HPDE6-E6E7 (cell line): ENCODE data around the gene KRT77.
"Not testable (repeated sequence)": the region's sequence is repeated elsewhere in the genome, so short reads cannot be mapped to it uniquely, and the experiment has no call there.

Experiments used
- DNase-seq: peaks from one replicate; pipeline ENCODE4 v3.0.0; 2011; ENCODE audit warnings: missing footprints; ENCODE audit errors: extremely low spot score

KRT77 gene

DNA sequence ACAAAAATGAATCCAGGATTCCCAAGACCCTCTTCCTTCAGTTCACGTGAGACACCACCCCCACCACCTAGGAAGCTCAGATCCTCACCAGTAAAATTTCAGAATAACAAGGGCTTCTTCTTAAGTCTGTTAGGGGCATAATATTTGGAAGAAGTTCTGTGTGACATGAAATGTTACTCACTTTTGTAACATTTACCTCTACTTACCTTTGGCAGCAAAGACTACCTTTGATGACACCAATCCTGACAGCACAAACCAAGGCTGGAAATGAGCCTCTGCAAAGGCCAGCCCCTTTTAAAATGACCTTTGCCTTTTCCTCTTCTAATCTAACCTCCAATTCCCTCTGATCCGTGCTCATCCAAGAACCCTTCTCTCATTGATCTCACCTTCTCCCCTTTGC, 19.4 kb upstream of the KRT77 start:
- DNase-seq, result no peak

DNA sequence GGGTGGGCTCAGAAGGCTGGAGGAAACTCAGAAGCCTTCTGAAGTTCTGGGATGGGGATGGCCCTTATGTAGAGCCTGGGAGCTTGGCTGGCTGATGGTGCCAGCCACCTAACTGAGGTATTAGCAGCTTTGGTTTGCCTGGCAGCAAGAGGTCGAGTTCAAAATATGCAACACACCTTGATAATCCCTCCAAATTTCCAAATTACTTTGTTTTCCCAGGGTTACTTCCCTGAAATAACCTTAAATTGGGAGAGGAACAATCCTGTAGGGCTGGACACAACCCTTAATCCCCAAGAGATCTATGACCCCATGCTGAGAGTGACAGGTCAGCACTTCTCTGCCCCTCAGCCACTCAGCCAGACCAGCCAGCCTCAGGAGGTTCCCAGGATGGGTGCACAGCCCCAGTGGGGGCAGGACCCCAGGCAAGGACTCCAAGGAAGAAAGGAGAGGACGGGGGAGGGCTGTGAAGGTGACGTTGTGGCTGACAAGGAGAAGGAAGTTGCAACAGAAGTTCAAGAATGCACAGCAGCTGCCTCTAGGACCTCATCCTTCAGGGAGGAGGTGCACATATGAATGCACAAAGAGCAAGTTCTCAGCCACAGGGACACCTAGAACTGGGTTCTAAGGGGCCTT, 18.6 kb upstream of the KRT77 start:
- DNase-seq, result no peak

DNA sequence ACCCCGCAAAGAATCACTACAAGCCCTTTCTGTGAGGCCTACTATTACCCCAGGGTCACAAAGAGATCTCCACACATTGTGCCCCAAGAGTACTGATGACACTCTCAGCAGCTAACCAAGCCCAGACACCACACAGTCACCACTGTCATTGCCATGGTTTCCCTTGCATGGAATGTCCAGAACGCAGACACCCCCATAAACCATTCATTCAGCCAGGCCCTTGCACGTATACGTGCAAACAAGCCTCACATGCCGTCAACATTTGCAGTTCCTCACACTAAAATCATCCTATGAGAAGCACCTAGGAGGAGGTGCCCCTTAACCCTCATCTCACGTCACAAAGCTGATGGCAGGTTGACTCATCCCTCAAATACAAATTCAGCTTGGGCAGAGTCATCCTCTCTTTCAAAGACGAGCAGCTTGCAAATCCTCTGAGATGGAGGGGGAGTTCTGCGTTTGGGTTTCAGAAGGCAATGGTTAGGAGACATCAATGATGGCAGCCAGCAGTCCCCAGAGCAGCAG, 17.1 kb upstream of the KRT77 start:
- DNase-seq, result no peak

DNA sequence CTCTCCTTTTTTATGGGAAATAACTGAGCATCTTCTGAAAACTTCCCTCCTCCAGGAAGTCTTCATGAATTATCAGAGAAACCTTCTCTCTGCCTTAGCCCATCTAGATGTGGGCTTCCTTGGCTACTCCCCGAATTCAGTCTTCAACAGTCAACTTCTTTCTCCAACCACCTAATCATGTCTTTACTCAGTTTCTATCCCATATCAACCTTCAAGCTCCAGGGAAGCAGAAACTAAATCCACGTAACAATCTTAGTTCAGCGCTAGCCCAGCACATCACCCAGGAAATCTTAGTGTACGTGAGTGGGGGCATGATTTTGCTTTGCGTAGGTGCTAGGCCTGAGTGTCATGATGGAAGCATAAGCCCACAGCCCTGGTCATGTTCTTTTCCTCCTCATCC, 12.7 kb upstream of the KRT77 start:
- DNase-seq, result no peak

DNA sequence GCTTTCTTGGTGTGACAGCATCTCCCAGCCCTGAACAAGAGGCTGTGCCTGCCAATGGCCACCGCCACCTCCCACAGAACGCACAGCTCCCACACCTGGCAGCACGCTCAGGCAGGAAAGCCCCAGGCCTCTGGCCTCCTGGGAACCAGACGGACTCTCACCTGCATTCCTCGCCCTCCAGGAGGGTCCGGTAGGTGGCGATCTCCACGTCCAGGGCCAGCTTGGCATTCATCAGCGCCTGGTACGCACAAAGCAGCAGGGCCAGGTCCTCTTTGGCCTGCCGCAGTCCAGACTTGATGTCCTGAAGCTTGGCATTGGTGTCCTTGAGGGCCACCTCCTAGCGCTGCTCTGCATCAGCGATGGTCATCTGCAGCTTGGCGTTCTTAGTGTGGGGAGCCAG, 12.1 kb upstream of the KRT77 start:
- no peak for DNase-seq

DNA sequence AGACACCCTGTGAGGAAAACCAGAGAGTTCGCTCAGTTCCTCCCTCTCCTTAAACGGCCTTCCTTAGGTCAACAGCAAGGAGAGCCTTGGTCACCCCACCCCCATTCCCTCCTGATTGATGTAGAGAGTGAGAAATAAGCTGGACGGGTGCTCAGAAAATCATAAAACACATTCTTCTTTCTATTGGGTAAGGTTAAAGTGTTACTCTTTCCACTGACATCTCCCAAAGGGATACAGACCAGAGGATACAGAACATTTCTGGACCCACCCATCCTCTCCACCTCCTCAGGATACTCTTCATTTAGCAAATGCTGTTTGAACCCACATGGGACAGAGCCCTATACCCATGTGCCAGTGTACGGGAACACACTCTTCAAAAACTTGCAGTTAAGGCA, 11.6 kb upstream of the KRT77 start:
- DNase-seq, result no peak

DNA sequence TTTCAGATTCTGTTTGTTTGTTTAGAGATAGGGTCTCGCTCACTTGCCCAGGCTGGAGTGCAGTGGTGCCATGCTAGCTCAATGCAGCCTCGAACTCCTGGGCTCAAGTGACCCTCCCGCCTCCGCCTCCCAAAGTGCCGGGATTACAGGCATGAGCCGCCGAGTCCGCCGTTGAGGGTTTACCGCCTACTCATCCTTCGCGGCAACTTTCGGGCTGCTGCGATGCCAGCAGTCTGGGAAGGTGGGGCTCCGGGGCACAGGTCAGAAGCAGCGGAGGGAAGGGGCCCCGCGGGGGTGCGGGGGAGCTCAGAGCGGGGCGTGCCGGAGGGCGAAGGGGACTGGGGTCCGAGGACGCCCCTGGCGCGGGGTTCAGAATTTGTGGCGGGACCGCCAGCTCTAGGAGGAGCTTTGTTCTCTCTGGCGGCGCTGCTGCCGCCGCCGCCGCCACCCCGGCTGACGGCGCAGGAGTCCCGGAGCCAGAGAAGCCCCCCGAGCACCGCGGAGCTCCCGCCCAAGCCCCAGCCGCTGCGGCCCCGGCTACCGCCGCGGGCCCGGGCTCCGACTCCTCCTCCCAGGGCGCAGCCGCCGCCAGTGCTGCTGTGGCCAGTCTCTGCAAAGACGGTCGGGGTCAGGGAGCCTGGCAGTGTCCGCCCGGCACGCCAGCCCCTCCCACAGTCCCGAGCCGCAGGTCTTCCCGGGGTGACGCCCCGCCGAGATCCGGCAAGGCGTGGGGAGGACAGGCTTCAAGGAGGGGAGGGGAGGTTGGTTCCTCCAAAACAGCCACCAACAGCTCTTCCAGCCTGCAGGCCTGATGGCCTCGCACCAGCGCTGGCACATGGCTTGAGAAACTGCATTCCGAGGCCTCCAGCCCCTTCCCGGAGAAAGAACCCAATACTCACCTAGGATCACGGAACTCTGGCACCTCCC, 10.9 kb upstream of the KRT77 start:
- no peak for DNase-seq

DNA sequence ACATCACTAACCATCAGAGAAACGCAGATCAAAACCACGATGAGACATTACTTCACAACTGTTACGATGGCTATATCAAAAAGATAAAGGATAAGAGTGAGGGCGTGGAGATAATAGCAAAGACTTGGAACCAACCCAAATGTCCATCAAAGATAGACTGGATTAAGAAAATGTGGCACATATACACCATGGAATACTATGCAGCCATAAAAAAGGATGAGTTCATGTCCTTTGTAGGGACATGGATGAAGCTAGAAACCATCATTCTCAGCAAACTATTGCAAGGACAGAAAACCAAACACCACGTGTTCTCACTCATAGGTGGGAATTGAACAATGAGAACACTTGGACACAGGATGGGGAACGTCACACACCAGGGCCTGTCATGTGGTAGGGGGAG, 8.8 kb upstream of the KRT77 start:
- not testable (repeated sequence) for DNase-seq

DNA sequence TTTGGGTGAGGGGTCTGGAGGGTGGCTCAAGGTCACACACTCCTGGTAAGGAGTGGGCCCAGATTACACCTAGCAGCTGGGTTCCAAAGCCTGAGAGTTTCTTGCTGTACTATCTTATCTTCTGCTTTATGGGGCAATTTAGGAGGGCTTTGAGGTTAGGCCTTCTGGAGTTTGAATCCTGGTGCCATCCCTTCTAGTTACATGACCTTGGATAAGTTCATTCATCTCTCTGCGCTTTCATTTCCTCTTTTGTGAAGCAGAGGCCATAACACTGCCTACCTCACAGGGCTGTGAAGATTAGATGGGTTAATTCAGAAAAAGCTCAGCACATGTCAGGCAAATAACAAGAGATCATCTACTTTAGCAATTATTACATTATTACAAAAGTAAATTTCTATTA, 7.4 kb upstream of the KRT77 start:
- DNase-seq, result no peak

DNA sequence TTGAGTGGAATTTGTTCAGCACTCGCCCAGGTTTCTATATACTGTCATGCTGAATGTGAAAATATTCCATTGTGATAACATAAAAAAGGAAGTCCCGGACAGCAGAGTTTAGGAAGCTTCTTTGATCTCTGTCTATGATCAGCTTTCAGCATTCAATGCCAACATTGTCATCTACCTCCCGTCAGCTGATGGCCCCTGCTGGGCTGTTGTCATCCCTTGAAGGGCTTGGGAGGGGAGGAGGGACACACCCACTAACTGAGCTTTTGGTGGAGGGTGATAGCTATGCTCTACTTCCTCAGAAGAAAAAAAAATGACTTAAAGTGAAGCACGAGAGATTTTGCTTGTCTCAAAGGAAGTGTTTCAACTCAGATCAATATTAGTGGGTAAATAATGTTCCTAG, 4.7 kb upstream of the KRT77 start:
- DNase-seq, result no peak

DNA sequence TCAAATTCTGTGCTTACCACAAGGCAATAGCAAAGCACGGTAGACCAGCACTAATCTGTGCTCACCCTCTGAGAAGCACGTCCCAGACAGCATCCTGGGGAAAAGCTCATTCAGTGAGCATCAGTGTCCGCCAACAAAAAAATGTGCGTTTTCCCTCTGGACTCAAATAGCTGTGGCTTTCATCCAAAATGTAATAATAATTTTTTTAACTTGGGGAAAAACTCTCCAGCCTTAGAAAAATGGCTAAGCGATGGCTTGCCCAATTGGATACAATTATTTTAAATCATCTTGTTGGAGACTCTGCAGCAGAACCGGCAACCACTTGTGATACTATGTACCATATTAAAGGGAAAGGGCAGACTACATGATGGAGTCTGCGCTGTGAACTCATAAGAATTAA, 1.1 kb upstream of the KRT77 start:
- DNase-seq, result no peak

DNA sequence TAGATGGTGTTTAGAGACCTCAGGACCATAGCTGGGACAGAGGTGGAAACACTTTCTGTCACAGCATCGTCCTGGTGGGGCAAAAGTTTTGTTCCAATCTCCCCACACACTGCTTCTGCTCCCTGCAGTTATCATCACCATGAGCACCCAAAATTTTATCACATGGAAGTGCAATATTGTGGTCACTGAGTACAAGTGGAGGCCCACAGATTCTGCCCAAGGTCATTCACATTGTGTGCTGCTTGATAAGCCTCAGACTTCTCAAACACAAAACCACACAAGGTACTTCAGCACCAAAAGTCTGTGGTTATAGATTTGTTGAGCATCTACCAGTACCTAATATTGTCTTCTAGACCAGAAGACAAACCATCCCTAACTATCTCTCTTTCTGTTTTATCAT, 554 bp upstream of the KRT77 start:
- DNase-seq, result no peak

DNA sequence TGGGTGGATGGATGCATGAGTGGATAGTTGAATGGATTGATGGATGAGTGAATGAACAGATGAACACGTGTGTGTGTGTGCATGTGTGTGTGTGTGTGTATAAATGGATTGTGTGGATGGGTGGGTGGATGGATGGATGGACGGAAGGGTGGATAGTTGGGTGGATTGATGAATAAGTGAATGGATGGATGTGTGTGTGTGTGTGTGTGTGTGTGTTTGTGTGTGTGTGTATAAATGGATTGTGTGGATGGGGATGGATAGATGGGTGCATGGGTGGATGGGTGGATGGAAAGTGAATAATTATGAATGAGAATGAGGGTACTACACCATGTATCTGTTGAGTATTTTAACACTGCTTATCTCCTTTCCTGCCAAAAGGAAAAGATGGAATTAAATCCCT, 986 bp downstream of the KRT77 start:
- DNase-seq, result no peak

DNA sequence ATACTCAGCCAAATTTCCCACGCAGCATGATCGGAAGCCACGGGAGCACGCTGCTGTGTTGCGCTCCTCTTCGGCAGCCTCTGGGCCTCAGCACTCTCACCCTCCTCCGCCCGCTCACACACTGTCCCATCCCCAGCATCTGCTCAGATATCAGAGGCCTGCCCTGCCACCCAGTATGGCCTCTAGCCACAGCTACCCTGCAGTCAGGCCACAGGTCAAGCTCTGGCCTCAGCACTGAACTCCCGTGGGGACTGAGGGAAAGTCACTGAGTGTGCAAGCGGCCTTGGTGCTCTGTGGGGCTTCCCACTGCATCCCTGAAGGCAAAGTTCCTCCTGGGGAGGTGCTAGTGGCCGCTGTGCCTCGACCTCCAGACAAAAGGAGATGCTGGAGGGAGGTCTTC, 2.0 kb downstream of the KRT77 start:
- no peak for DNase-seq

DNA sequence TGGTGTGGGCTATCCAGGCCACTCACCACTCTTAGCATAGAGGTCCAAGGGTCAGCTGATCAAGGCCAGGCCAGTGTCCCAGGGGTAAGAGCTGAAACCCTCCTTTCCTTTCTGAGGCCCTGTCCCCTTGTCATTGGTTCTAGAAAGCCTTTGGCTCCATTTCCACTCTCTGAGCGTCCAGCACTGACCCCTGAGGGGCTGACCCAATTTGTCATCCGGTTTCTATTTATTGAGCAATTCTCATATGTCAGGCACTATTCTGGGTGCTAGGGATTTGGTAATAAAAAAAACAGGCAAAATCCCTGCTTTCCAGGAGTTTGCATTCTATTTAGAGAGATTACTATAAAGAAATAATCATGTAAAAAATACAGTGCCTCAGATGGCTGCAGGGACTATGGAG, 3.4 kb downstream of the KRT77 start:
- DNase-seq, result no peak

DNA sequence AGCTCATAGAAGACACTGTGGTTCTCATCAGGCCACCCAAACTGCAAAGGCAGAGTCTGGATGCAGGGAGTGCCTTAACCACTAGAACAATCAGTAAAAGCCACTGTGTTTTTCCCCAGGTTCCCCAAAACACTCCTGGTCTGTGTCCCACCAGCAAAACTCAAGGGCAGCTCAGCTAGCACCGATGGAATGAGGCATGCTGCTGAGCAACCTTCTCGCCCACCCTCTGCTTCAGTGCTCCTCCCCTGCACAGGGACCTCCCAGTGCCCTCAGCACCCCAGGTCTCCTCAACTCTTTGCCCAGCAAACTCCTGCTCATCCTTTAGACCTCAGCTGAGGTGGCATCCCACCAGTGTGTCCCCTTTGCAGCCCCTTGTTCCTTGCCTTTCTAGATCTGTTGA, 4.0 kb downstream of the KRT77 start:
- no peak for DNase-seq

DNA sequence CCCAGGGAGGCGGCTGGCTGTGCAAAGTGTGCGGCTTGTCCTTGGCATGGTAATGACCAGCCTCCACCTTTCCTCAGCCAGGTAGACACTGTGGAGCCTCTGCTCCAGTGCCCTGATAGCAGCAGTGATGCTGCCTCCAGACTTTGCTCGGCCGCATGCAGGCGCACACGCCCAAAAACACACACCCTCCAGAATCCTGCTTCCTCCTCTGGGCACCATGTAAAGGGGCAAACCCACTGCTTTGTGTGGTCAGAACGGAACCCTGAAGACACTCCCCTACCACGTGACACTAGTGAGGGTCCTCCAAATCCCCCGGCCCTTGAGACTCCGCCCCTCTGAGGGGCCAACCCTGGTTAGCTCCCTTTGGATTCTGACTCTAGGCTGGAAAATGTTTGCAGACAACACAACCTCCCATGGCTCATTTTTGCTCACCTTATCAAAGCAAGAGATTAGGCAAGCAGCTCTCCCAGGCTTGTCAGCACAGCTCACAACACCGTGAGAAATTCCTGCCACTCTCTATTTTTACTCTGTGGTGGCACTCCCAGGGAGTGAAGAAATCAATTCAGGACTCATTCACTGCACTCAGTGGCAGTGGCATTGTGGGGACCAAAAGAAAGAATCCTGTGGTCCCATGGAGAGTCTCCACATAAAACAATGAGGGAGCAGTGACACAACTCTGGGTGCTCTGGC, 4.5 kb downstream of the KRT77 start:
- DNase-seq, result no peak

DNA sequence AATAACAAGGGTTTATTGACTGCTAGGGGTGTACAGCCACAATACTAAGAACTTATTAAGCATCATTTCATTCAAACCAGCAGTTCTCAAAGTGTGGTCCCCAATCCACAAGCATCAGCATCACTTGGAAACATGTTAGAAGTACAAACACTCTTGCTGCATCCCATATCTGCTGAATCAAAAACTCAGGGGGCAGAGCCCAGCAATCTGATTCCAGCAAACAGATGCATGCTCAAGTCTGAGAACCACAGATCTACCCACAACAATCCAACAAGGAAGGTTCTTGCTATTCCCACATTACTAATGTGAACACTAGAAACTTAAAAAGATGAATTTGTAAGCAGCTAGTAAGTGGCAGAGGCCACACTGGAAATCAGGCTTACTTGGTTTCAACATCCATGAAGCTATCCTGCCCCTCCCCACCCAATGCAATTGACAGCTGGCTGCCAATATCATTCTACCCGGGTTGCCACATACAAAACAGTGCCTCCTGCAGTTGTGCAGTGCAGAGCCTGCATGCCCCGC, 6.2 kb downstream of the KRT77 start:
- DNase-seq, result no peak

DNA sequence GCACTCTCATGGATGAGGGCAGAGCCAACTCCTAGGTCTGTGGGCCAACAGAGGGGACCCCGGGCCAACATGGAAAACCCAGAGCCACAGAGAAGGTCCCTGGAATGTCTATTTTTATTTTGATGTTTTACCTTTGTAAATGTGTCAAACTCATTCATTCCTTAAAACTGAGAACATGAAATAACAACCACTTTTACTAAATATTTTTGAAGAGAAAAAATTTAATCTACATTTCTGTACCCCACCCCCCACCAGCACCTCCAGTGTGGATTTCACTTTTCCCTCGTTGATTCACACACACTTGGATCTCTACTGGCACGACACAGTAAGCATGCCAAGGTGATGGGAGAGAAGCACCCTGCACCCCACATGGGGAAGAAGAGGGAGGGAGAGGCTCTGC, 6.7 kb downstream of the KRT77 start:
- no peak for DNase-seq

DNA sequence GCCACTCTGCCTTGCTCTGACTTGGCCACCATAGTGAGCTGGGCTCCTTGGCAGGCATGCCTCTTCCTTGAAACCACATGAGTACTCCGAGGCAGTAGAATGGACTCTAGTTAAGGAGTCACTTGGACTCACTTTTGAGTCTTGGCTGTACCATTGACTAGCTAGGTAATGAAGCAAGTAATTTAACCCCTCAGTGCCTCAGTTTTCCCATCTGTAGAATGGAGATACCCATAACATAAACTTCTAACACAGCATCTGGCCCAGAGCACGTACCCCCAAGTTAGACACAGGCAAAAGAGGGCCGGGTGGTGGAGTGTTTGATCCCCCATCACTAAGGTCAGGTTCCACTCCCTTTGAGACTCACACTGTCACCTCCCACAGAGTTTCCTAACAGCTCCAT, 8.3 kb downstream of the KRT77 start:
- no peak for DNase-seq

DNA sequence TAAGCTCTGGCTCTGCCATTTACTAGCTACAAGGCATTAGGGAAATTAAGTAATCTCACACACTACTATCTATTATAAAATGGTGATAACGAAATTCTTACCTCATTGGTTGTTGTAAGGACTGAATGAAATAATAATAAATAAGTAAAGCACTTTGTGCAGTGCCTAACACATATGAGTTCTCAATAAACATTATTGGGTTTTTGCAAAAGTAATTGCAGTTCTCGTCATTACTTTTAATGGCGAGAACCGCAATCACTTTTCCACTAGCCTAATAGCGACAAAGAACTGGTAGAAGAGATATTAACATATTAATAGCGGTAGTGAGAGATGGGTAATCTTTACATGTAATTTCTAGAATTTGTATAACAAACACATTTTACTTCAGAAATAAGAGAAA, 9.2 kb downstream of the KRT77 start:
- no peak for DNase-seq

DNA sequence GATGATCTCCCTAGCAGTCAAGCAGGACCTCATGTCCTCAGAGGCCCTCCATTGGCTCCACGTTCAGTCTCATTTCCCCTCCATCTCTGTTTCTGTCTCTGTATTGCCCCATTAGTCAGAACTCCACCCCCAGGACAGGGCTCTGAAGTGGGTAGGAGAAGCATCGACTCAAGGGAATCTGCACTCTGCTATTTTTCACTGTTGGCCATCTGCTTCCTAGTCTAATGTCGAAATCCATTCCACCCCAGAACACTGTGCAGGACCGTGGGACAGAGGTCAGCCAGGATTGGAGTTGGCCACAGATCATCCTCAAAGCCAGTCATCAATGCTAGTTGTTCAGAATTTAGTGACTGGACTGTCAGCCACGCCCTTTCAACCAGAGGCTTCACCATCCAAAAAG, 10.1 kb downstream of the KRT77 start:
- no peak for DNase-seq
